HG03196 (cell line): ENCODE measurements around the gene CACNA1C.

ENCODE experiments used
- ATAC-seq: cut with Tn5 transposase; IDR thresholded peaks from one replicate; pipeline ENCODE4 v1.9.1; 2021; ENCODE audit not compliant: unreplicated experiment

The CACNA1C gene

GRCh38 chr12:2290516-2291065, 237.8 kb downstream of the CACNA1C start:
- ATAC-seq = no peak

- no peak for ATAC-seq
These were observed 238.5 kb downstream of the CACNA1C start for GRCh38 chr12:2291182-2291832.

GRCh38 chr12:2291947-2292346, 239.2 kb downstream of the CACNA1C start:
- ATAC-seq = no peak

DNA sequence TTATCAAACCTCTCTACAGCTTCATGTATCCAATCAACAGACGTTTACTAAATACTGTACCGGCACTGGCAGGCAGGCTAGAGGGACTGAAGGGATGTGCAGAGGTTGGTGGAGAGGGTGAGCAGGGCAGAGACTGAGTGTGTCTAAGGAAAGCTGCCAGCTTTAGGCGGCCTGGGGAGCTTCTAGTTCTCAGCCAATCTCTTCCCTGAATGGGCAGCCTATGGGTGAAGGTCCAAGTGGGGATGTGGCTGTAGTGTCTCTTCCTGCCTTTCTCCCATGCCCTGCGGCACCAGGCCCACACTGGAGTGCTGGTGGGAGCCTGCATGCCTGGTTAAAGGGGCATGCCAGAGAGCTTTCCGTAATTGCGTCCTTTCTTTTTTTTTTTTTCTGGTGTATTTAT, 239.8 kb downstream of the CACNA1C start:
- no peak for ATAC-seq

GRCh38 chr12:2294651-2295475, 242.1 kb downstream of the CACNA1C start:
- ATAC-seq = no peak

- ATAC-seq = no peak
These were observed 243.2 kb downstream of the CACNA1C start for GRCh38 chr12:2295941-2296461.

GRCh38 chr12:2297004-2297403, 244.2 kb downstream of the CACNA1C start:
- ATAC-seq = no peak

- no peak for ATAC-seq
These were observed 244.9 kb downstream of the CACNA1C start for GRCh38 chr12:2297658-2298057.

DNA sequence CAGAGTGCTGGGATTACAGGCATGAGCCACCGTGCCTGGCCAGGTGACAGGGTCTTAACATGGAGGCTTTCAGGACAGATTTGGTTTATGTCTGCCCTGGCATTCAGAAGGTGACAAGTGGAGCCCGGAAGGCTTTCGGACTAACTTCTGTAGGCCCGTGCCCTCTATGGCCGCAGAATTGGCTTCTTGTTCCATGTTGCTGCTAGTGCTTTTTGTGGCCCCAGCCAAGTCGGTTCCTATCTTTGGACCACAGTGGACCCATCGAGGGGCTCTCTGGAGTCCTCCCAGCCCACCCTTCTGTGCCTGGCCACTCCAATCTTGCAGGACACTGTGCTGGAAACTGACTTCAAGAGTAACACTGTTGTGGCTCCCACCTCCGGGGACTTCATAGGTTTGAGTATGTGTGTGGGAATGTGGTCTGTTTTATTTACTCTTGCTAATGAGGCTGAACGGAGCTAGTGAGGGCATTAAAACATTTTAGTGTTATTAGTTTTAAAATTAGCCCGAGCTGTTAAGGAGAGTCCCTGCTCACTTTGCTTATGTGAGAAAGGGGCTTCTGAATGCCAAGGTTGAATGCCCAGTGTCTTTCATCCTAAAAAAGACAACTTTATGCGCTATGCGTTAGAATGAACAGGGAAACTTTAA, 245.9 kb downstream of the CACNA1C start:
- no peak for ATAC-seq

GRCh38 chr12:2299206-2299605, 246.4 kb downstream of the CACNA1C start:
- ATAC-seq = no peak

GRCh38 chr12:2300168-2300567, 247.4 kb downstream of the CACNA1C start:
- no peak for ATAC-seq

GRCh38 chr12:2300886-2301285, 248.1 kb downstream of the CACNA1C start:
- no peak for ATAC-seq

DNA sequence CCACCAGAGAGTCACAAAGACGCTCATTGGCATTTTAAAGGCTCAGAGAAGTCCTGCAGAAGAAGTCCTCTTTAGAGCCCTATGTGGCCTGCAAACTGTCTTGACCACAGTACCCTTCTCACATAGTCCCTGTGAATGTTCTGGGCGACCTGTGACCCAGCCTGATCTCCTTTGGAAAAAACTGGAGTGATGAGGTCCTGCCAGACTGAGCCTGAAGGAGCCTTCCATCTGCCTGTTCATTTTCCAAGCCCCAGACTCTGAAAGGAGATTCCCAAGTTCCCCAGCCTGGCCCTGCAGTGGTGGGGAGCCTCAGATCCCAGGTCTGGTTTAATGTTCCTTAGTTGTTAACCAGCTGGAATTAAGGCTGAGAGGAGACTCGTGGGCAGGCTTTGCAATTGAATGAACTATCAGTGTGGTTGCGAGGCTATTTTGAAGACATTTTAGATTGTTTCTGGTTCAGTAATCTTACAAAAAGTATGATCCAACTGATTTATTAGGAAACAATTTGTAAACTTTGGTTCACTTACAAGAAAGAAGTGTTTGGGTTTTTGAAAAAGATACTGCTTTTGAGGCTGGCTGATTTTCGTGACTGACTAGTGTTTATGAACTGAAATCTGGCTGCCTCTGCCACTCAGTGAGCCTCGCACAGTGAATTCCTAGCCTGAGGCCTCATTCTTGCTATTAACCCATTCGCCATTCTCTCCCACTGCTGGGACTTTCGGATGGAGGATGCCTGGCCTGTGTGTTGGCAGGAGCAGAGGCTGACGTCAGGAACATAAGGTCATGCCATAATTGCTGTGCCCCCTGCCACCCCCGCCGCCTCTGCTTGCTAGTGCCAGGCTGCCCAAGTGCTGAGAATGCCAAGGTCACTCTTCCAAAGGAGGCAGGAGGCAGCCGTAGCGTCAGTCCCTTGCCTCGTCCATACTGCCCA, 249.0 kb downstream of the CACNA1C start:
- ATAC-seq = no peak

DNA sequence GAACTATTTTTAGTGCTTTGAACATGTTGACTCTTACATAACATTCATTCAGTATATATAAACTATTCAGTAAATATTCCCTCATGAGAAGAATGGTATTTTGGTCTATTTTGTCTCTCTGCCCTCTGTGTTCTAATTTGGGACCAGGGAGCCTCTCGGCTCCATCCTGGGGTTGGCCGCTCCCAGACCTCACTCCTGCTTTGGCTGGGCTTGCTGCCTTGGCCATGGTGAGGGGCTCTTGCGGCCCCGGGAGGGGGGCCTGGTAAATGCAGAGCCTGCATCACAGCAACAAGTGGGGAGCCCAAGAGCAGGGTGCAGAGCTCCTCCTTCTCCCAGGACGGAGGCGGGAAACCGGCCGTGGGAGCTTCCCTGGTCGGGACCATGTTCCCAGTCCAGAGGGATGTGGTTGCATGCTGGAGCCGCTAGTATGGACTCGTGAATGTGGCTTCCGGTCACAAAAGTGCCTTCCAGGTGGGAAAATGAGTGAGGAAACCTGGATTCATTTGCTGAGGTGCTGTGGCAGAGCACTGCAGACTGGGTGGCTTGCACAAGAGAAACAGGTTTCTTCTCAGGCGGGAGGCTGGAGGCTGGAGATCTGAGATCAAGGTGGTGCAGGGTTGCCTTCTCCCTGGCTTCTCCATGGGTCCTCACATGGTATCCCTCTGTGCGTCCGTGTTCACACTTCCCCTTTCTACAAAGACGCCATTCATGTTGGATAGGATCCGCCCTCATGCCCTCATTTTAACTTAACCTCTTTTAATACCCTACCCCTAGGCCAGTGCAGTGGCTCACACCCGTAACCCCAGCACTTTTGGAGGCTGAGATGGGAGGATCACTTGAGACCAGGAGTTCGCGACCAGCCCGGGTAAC, 250.2 kb downstream of the CACNA1C start:
- no peak for ATAC-seq

- ATAC-seq = no peak
These were observed 251.4 kb downstream of the CACNA1C start for GRCh38 chr12:2304223-2304622.

- ATAC-seq = no peak
These were observed 253.2 kb downstream of the CACNA1C start for GRCh38 chr12:2306012-2306411.

GRCh38 chr12:2306735-2307134, 253.9 kb downstream of the CACNA1C start:
- ATAC-seq = no peak

DNA sequence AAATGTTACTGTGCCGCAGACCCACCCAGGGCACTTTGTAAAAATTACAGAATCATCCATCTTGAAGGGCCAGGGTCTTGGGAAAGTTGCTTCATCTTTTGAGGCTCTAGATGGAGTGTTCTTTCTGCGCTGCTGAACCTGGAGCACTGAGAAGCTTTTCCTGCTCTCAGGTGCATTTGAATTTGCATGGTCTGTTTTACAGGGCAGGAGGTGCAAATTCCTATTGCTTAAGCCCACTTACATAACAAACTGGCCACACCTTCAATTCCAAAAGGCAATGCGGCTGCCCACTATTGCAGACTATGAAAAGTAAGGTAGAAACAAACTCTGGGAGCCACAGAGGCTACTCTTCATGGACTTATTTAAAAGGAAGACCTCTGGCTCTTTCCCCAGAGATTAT, 254.8 kb downstream of the CACNA1C start:
- no peak for ATAC-seq

GRCh38 chr12:2309647-2310046, 256.9 kb downstream of the CACNA1C start:
- no peak for ATAC-seq
